Left ventricle myocardium inferior (tissue), 1 donor: Measurements from ENCODE around the gene RASAL2. TPM values are rescaled to one million over a fixed set of nuclear protein-coding genes. Genes with fewer than 3 reads are reported as not detected.

Experiments used
- DNase-seq: peaks from one replicate; pipeline ENCODE4 v3.0.0-alpha.2; 2020
- H3K27ac ChIP-seq: fragments of 200-600 bp; replicated peaks from 2 replicates; pipeline ENCODE4 v1.8.0; 2021
- H3K27me3 ChIP-seq: fragments of 200-600 bp; 2 replicates; pipeline ENCODE4 v1.8.0; 2021; ENCODE audit warnings: low read depth
- H3K36me3 ChIP-seq: fragments of 200-600 bp; 2 replicates; pipeline ENCODE4 v1.8.0; 2021
- H3K4me1 ChIP-seq: fragments of 200-600 bp; 2 replicates; pipeline ENCODE4 v1.8.0; 2021
- H3K4me3 ChIP-seq: fragments of 200-600 bp; 2 replicates; pipeline ENCODE4 v1.8.0; 2021; ENCODE audit warnings: mild to moderate bottlenecking, moderate library complexity
- H3K9me3 ChIP-seq: fragments of 200-600 bp; replicated peaks from 2 replicates; pipeline ENCODE4 v1.8.0; 2021
- CTCF ChIP-seq: fragments of 200-600 bp; IDR thresholded peaks from 2 replicates; pipeline ENCODE4 v1.8.0; 2021; ENCODE audit warnings: antibody characterized with exemption, mild to moderate bottlenecking, borderline replicate concordance
- intact Hi-C: fragments of 100-400 bp; cut with micrococcal nuclease; formaldehyde crosslinking; loops from one replicate; pipeline ENCODE4 v1.11.0; 2022
- total RNA-seq: library from RNA; stranded (reverse); fragmentation: NEBNext Ultra II Directional; extraction: Animal tissue kit (Norgen Biotek cat#: 25700); gene quantifications from one replicate; pipeline ENCODE4 v1.2.1, GENCODE V29; 2021
- donor health status: DM: no; HTN: yes; CAD: no; lungs with severe emphysema.

RASAL2 gene
- total RNA-seq, 1 donor from 2014 or later, result 28.3 TPM

DNA sequence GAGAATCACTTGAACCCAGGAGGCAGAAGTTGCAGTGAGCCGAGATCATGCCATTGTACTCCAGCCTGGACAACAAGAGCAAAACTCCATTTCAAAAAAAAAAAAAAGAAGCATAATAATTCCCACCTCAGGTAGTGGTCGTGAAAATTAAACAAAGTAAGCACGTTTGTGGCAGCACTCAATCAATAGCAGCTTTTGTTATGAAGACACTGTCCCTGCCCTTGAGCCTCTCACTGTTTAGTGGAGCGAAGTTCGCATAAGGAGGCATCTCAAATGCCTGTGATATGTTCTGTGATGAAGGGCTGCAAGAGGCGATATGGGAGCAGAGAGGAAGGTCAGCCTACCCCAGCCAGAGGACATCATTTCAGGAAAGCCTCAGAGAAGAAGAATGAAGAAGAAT, 43.8 kb upstream of the RASAL2 start:
- H3K36me3 ChIP-seq, result no peaks in the 10 kb centered on the region
- intact Hi-C loops, result loop anchor here (10.0 kb wide), 1 partner anchor 145 kb away; no protein-coding TSS in a partner anchor
- DNase-seq, result no peak
- no peaks in the 10 kb centered on the region for H3K9me3 ChIP-seq
- no peak overlapping the region for H3K4me3 ChIP-seq
- H3K27ac ChIP-seq, result no peak overlapping the region
- TF ChIP-seq CTCF, result no peak
- H3K4me1 ChIP-seq, result peaks cover 35% of the 10 kb centered on the region
- no peaks in the 10 kb centered on the region for H3K27me3 ChIP-seq

GRCh38 chr1:178051071-178051470, 42.8 kb upstream of the RASAL2 start:
- H3K9me3 ChIP-seq, result no peaks in the 10 kb centered on the region
- TF ChIP-seq CTCF, result no peak
- H3K27ac ChIP-seq, result peak overlapping the region; percentile 57
- no peaks in the 10 kb centered on the region for H3K27me3 ChIP-seq
- H3K4me3 ChIP-seq, result no peak overlapping the region
- H3K4me1 ChIP-seq, result peaks cover 45% of the 10 kb centered on the region
- intact Hi-C loops, result loop anchor here (10.0 kb wide), 1 partner anchor 144 kb away; no protein-coding TSS in a partner anchor
- no peak for DNase-seq
- no peaks in the 10 kb centered on the region for H3K36me3 ChIP-seq

DNA sequence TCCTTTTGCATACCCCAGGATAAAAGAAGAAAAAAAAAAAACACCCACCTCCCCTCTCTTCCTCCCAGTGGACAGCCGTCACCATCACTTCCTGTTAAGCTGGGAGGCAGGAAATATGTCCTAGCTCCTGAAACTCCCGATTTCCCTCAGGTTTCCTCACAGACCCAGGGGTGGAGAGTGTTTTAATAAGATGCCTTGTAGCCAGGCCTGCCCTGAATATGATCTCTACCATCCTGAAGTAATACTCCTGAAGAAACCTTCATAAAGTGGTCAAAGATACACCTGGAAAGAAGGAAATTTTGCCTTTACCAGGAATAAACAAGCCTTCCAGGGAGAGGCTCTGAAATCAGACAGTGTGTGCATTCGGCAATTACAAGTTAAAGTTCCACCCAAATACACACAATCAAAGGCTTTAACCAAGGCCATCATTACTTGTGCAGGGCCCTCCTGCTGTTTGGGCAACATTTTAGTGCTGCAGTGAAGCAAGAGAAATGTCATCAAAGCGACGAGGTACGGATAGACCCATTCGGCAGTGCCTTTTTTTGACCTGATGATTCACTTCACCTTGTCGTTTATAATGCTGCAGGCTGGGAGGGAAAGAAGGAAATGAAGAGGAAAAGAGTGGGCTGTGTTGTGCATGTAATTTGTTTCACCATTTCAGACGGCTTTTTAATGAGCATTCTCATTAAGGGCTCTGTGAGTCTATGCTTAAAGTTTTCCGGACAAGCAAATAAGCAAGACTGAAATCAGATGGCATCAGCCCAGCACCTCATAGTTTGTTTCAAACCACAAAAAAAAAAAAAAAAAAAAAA, 41.0 kb upstream of the RASAL2 start:
- peaks cover 63% of the 10 kb centered on the region for H3K4me1 ChIP-seq
- H3K9me3 ChIP-seq, result no peaks in the 10 kb centered on the region
- H3K27ac ChIP-seq, result peak overlapping the region; percentile 96
- H3K27me3 ChIP-seq, result no peaks in the 10 kb centered on the region
- no peak for TF ChIP-seq CTCF
- no peaks in the 10 kb centered on the region for H3K36me3 ChIP-seq
- DNase-seq, result no peak
- H3K4me3 ChIP-seq, result no peak overlapping the region
- intact Hi-C loops, result loop anchor here (10.0 kb wide), 1 partner anchor 142 kb away; no protein-coding TSS in a partner anchor

DNA sequence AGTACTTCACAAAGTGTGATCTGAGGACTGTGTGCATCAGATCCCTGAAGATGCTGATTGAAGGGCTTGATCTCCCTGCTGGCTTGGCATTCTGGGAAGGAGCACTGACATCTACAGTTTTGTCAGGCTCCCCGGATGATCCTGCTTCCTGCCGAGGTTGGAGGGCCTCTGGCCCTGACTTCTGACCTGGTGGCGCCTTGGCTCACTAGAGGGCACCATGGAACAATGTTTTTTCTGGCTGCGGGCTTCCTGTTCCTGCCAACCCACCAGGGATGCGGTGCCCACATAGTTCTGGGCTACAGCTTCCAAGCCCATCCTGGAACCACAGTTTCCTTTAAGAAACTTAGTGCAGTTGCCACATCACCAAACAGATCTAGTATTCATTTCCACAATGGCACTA, 38.8 kb upstream of the RASAL2 start:
- peak; percentile 43 for DNase-seq
- Histone ChIP-seq H3K4me3 (no peak overlapping the region), H3K9me3 (no peaks in the 10 kb centered on the region), H3K27me3 (no peaks in the 10 kb centered on the region), H3K27ac (peak overlapping the region; percentile 96), H3K4me1 (peaks cover 79% of the 10 kb centered on the region), H3K36me3 (no peaks in the 10 kb centered on the region)
- TF ChIP-seq CTCF, result peak; percentile 58
- intact Hi-C loops, result loop anchor here (5.0 to 10.0 kb wide), 2 partner anchors 42 to 140 kb away; no protein-coding TSS in a partner anchor

DNA sequence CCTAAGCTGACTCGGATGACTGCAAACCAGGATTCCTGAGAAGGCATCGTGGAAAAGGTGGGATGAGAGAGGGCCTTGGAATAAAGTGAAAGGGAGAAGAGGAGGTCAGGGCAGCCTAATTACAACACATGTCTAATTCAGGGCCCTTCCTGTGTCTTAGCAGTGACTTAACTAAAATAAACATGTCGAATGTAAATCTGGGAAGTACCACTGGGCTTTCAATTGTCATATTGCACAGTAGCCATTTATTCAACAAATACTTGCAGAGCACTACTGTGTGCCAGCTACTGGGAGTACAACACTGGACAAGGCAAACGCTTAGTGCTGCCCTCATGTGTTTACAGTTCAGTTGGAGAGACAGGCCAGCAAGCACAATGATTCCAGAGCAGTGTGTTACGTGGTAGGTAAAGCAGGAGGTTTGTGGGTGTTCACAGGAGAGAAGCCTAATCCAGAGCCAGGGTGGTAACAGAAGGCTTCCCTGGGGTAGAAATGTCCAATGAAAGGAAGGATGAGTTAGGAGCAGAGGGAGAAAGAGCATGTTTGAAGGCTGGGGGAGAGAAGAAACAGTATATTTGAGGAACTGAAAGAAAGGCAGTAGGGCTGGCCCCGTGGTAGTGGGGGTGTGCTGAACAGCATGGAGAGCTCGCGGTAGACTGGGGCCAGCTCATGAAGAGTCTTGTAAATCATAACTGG, 38.0 kb upstream of the RASAL2 start:
- peak; percentile 47 for TF ChIP-seq CTCF
- no peak overlapping the region for H3K4me3 ChIP-seq
- peak overlapping the region; percentile 96 for H3K27ac ChIP-seq
- peaks cover 85% of the 10 kb centered on the region for H3K4me1 ChIP-seq
- H3K36me3 ChIP-seq, result no peaks in the 10 kb centered on the region
- no peaks in the 10 kb centered on the region for H3K27me3 ChIP-seq
- no peaks in the 10 kb centered on the region for H3K9me3 ChIP-seq
- no peak for DNase-seq
- intact Hi-C loops, result loop anchor here (5.0 to 10.0 kb wide), 2 partner anchors 41 to 139 kb away; no protein-coding TSS in a partner anchor
